Effector CD8-positive, alpha-beta T cell (primary cell): ENCODE data around the gene ATG101.
"Not testable (repeated sequence)": the region's sequence is repeated elsewhere in the genome, so short reads cannot be mapped to it uniquely, and the experiment has no call there.

ENCODE experiments used
- DNase-seq: peaks from one replicate; lab custom pipeline; 2025; lab: John Stamatoyannopoulos, UW

Gene ATG101

GRCh38 chr12:52097045-52097666, 27.4 kb downstream of the ATG101 start:
- no peak for DNase-seq

GRCh38 chr12:52104431-52105089, 34.8 kb downstream of the ATG101 start:
- not testable (repeated sequence) for DNase-seq

DNA sequence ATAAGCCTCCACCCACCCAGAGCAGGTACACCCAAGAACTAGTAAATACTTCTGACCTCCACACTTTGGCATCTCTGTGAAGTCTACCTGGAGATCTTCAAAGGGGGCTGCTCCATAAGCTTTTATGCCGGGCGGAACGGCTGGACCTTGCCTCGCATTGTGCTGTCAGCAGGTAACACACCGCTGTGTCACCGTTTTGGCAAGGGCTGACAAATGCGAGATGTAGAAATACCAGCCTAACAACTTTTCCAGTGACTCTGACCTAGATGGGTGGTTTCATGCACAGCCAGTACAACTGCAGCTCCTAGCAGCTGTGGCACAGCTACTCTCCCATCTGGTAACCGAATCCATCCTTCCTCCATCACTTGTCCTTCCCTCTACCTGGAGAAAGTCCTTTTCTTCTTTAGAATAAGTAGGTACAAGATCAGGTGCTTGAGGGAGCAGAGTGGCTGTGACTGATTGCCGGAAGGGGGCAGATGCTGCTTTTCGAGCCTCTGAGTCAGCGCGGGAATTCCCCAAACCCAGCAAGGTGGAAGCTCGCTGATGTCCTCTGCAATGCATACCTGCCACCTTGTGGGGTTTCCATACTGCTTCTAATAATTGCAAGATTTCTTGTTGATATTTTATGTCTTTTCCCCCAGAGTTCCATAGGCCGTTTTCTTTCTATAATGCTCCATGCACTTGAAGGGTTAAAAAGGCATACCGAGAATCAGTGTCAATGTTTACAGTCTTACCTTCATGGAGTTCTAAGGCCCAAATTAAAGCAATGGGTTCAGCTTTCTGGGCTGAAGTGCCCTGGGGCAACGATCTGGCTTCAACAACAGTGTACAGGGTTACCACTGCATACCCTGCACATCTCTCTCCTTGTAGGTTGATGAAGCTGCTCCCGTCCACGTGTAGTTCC, 46.7 kb downstream of the ATG101 start:
- DNase-seq, result peak; percentile 13

GRCh38 chr12:52117806-52118475, 48.2 kb downstream of the ATG101 start:
- not testable (repeated sequence) for DNase-seq

DNA sequence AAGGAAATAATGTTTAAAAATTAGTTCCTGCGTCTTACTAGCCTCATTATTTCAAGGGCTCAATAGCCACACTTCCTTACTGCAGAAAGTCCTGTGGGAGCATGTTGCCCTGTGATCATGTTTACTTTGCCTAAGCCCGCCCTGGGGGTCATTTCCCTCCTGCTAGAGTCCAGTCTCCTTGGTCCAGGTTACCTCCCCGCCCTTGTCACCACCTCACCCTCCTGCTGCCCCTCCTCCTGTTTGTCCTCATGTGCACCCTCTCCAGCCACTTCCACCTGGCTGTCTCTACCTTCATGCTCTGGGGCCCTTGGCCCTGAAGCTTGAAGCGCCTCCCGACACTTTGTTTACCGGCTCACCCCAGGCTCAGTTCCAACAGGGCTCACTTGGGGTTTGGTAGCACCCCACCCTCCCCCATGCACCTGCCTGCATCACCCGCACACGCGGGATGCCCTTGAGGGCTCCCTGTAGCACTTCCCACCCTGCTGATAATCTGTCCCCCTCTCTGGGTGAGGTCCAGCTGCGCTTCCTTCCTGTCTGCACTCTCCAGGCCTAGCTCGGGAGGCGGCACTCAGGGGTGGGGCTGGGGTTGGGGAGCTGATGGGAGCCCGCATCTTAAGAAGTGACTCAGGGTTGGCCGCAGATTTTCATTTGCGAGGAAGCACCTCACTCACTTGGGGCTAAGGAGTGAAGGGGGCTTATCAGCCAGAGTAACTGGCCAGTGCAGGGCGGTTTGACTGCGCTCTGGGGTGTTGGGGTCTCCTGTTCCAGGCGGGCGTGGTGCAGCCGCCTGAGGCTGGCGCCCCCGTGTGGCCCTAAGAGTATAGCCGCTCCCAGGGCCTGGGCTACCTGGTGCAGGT, 49.8 kb downstream of the ATG101 start:
- peak; percentile 9 for DNase-seq

DNA sequence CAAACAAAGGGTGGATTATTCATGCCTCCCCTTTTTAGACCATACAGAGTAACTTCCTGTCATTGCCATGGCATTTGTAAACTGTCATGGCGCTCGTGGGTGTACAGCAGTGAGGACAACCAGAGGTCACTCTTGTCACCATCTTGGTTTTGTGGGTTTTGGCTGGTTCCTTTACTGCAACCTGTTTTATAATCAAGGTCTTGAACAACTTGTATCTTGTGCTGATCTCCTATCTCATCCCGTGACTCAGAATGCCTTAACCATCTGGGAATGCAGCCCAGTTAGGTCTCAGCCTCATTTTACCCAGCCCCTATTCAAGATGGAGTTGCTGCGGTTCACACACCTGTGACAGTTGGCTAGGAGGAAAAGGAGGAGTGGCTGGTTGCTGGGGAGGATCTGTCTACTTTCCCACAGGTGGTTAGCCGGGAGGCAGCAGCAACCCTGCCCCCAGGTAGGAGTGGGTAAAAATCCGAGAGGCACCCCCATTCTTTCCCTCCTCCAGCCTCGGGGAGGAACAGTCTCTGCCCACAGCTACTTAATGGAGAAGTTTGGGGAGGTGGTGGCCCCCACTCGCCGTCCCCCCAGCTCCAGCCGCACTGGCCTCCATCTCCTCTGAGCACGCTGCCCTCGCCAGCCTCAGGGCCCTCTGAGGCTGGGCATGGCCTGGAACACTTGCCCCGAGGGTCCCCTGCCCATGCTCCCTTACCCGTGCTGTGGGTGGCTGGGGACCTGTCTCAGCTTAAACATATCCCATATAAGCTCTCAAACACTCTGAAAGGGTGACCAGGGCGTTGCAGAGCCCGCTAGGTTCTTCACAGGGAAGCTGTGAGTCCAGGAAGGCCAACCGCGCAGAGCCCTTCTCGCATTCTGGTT, 51.4 kb downstream of the ATG101 start:
- DNase-seq, result no peak

GRCh38 chr12:52121824-52122539, 52.2 kb downstream of the ATG101 start:
- DNase-seq, result peak; percentile 43

DNA sequence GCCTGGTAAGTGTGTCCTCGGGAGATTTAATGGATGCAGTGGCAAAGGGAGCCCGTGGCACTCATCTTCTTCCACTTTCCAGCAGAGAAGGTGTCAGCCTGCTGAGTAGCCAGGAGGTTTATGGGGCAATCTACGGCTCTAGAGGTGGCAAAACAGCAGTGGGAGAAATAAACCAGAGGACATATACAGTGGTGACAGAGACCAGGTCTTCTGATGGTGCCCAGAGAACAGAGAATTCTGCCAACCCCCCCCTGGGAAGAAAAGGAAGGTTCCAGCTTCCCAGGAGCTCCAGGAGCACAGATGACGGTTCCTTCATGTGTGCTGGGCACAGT, 52.7 kb downstream of the ATG101 start:
- no peak for DNase-seq

GRCh38 chr12:52122904-52123303, 53.1 kb downstream of the ATG101 start:
- no peak for DNase-seq

GRCh38 chr12:52123487-52124186, 53.9 kb downstream of the ATG101 start:
- DNase-seq, result no peak

DNA sequence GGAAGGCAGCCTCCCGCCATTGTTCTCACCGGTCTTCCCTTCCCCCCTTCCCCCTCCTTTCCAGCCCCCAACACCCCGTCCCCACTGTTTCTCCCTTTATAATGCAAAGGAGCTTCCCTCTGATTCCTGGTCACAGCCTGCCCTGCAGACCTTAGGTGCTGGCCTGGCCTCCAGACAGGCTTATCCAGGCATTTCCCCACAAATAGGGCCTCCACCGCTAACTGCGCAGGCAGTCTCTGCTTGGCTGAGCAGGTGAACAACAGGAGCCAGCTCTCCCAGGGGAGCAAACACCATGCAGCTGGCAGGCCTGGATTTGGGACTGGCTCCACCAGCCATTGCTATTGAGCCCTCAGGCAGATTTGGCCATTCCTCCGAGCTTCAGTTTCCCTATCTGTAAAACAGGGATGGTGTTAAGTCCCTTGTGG, 55.7 kb downstream of the ATG101 start:
- no peak for DNase-seq

GRCh38 chr12:52126050-52126604, 56.3 kb downstream of the ATG101 start:
- DNase-seq, result no peak
